H1 (cell line): ENCODE data around the gene ALG5. TPM values are rescaled to one million over a fixed set of nuclear protein-coding genes. Genes with fewer than 3 reads are reported as not detected.

Experiments
- KDM5A ChIP-seq: fragments of 200-600 bp; IDR thresholded peaks from 2 replicates; pipeline ENCODE4 v1.7.1; 2012; ENCODE audit warnings: mild to moderate bottlenecking, low read length, inconsistent platforms, mixed read lengths
- PHF8 ChIP-seq: fragments of 200-600 bp; sonication (generic); conservative IDR thresholded peaks from 2 replicates; pipeline ENCODE4 v1.7.1; 2012; ENCODE audit warnings: low read depth, mild to moderate bottlenecking, inconsistent platforms, low read length, moderate library complexity
- polyA plus RNA-seq, 7 experiments: library from polyadenylated mRNA; depleted of rRNA in 3 of 7; stranded (reverse) in 5 of 7; unstranded in 2 of 7; fragments of >200 nt in 5 of 7; fragments of 200-250 nt in 2 of 7; gene quantifications; 1 replicate in 5 of 7; 2 replicates in 1 of 7; 4 replicates in 1 of 7; pipeline versions ENCODE4 v1.2.1 to v1.2.3, GENCODE V29; 2011 to 2013; ENCODE audit warnings: missing spikeins in 2 of 7, mixed read lengths in 2 of 7
- total RNA-seq: library from RNA; stranded (reverse); fragmentation: NEBNext Ultra II Directional; extraction: Animal tissue kit (Norgen Biotek cat#: 25700); gene quantifications from 2 replicates; pipeline ENCODE4 v1.2.1, GENCODE V29; 2021

Gene ALG5
- total and polyA plus RNA-seq, 2 of the 8 experiments (the other 6 are each of a cell fraction or from before 2014, with no cell fraction given), result 15.0 to 24.3 TPM

- TF ChIP-seq PHF8 (no peak), KDM5A (no peak)
- TF ChIP-seq, all 59 proteins: peak for 0
Observed at GRCh38 chr13:36954542-36954941, 44.6 kb downstream of the ALG5 start (continued).
